Fibroblast of mammary gland (primary cell): ENCODE measurements around the gene CDH23.

Experiments
- DNase-seq: peaks from one replicate; pipeline ENCODE4 v3.0.0-alpha.2; 2010; ENCODE audit warnings: low read depth
- H3K4me3 ChIP-seq: 2 replicates; pipeline ENCODE4 v1.5.1; 2011; ENCODE audit warnings: low read depth, mild to moderate bottlenecking, low read length, moderate library complexity; ENCODE audit not compliant: control insufficient read depth
- TF ChIP-seq, protein P1 (sequence below): conservative IDR thresholded peaks from 2 replicates; pipeline ENCODE4 v1.5.1; 2011; ENCODE audit warnings: low read depth, low read length, inconsistent platforms; ENCODE audit not compliant: control insufficient read depth, insufficient read depth

CDH23 gene

DNA sequence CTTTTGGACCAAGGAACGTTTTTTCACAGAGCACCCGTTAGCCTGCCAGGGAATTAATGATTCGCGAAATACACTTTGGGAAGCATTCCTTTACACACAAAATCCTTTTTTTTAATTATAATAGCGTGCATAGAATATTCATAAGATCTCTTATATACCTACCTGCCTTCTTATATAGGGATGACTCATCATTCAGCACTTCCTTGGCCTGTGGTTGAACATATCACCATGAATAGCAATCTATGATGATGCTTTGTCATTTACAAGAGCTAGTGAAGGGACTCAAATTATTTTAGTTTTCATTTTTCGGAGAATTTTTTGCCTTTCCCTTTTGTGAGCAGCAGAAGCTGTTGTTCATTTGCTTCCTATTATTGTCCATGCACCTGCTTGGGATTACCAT is 97.0 kb downstream of the CDH23 start:
- TF ChIP-seq, protein P1, sequence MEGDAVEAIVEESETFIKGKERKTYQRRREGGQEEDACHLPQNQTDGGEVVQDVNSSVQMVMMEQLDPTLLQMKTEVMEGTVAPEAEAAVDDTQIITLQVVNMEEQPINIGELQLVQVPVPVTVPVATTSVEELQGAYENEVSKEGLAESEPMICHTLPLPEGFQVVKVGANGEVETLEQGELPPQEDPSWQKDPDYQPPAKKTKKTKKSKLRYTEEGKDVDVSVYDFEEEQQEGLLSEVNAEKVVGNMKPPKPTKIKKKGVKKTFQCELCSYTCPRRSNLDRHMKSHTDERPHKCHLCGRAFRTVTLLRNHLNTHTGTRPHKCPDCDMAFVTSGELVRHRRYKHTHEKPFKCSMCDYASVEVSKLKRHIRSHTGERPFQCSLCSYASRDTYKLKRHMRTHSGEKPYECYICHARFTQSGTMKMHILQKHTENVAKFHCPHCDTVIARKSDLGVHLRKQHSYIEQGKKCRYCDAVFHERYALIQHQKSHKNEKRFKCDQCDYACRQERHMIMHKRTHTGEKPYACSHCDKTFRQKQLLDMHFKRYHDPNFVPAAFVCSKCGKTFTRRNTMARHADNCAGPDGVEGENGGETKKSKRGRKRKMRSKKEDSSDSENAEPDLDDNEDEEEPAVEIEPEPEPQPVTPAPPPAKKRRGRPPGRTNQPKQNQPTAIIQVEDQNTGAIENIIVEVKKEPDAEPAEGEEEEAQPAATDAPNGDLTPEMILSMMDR = no peak
- H3K4me3 ChIP-seq = no peak overlapping the region
- DNase-seq = no peak

DNA sequence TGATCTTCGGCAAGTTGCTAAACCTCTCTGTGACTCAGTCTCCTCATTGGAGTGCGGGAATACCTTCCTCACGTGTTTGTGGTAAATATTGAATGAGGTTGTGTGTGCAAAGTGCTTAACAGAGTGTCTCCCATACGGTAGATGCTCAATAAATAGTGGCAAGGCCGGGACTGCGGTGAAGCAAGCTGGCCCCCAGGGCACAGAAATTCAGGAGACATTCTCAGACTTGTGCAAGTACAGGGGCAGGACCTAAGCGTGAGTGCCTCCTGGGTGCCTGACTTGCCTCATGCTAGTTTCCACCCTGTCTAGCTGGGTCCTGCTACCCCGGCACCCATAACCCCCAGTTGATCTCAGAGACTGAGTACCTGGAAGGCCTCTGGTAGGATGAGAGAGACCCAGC is 97.8 kb downstream of the CDH23 start:
- TF ChIP-seq, protein P1 = no peak
- no peak overlapping the region for H3K4me3 ChIP-seq
- no peak for DNase-seq

DNA sequence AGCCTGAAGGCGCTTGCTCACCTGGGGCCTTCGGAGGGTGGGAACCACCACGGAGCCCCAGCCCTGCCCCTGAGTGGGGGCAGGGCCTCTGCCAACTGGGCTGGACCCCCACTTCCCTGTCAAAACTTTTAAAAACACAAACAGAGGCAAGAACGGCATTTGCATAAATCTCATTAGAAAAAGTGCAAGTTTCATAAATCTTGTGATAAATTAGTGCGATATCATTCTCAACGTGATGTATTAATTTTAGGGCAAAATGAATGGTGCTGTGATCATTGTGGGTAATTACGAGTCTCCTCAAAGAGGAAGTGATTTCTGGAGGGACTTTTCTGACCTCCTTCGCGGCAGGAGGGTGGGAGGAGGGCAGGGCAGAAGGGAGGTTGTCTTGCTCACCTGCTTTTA is 98.3 kb downstream of the CDH23 start:
- no peak for DNase-seq
- TF ChIP-seq, protein P1 = no peak
- no peak overlapping the region for H3K4me3 ChIP-seq

DNA sequence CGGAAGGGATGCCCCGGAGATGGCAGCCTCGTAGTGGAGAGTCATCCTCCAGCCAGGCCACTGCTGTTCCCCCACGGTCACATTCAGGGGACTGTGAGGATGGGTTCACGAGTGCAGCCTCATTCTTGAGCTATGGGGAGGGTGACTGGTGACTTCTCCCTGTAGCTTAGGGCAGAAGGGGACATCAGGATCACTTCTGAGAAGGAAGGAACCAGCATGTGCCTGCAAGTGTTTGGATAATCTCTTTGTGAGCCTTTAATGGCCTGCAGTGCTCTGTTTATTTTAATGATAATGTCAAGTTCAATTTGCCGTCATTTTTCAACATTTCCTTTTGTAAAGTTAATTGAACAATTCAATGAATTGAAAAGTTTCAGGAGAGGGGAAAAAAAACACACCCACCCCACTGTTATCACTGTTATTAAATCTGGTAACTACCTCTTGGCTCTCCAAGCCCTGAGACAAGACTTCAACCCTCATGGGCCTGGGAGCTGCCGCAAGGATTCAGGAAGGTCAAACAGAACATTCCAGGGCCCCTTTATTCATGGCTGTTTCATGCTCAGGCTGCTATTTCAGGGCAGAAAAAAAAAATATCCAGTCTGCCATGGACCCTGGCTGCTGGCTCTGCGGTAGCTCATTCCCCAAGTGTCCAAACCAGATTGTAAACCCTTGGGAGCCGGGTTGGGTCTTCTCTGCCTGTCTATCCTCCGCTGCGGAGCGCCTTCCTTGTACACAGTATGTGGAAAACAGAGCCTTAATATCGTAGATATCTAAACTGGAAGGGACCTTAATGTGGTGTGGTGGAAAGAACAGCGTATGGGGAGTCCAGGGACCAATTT is 100.4 kb downstream of the CDH23 start:
- TF ChIP-seq, protein P1 = no peak
- no peak for DNase-seq
- H3K4me3 ChIP-seq = no peak overlapping the region

DNA sequence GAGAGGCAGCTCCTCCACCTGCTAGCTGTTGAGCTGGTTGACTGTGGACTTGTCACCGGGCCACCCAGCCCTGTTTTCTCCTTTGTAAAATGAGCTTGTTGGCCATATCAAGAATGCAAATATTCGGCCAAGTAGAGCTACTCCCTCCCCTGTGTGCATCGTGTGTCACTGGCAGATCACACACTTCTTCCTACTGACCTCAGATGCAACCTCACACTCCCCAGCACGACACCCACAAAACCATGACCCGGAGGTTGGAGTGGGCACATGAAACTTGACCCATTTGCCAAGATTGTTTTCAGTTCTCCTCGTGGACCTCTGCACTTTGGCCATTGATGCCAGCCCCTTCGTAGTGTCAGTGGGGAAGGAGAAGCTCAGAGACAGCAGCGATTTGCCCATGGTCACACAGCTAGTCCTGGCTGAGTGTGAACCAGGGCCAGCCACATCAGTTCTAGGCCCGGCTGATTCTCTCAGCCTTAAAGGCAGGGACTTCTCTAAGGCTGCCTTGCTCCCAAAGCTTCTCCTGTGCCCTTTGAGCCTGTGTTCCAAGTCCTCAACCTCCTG is 101.1 kb downstream of the CDH23 start:
- H3K4me3 ChIP-seq = no peak overlapping the region
- TF ChIP-seq, protein P1 = no peak
- DNase-seq = no peak

DNA sequence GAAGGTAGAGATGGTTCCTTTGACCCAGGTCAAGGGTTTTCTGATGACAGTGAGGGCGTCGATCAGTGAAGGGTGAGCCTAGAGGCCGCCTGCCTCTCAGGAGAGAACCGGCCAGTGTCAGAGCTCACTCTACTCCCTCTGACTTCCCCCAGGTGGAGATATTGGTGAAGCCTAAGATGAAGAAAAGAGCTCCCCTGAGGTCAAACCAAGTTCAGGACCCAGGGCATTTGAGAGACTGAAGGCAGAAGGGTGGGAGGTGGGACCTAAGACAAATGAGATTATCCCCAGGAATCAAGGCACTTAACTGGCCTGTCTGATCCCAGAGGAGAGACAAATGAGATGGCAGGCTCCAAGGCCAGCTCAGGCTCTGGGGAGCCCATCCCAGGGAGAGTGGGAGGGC is 104.7 kb downstream of the CDH23 start:
- no peak for DNase-seq
- TF ChIP-seq, protein P1 = no peak

More for the DNA sequence above, 104.7 kb downstream of the CDH23 start:
- no peak overlapping the region for H3K4me3 ChIP-seq
